GM18870 (cell line): ENCODE results near the gene GABRR3.
A peak's percentile ranks its signal among the peaks of the same experiment; 100 is the strongest.

Source experiments
- ATAC-seq: cut with Tn5 transposase; IDR thresholded peaks from one replicate; pipeline ENCODE4 v1.9.1; 2021; ENCODE audit warnings: moderate library complexity; ENCODE audit not compliant: unreplicated experiment

The GABRR3 gene

DNA sequence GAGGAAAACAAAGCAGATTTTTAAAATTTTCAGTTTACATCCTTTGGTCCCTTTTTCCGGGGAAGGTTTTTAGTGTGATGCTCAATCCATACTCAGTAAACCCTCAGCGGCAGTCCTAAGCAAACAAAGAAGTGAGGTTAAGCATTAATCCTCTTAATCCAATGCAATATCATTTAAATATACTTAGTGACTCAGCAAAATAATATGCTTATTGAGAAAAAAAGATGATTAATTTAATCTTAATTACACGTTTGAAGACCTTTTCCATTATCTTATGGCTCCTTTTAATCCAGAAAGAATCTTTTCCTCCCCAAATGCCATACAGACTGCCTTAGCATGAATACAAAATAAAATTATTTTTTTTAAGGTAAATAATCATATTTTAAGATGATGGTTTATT is at the start of gene GABRR3:
Gene GABRR3, minus strand, starts transcription at position 108 of the 400 bp plus-strand sequence. CDS start 328 bp downstream, outside the sequence.
- no peak for ATAC-seq

DNA sequence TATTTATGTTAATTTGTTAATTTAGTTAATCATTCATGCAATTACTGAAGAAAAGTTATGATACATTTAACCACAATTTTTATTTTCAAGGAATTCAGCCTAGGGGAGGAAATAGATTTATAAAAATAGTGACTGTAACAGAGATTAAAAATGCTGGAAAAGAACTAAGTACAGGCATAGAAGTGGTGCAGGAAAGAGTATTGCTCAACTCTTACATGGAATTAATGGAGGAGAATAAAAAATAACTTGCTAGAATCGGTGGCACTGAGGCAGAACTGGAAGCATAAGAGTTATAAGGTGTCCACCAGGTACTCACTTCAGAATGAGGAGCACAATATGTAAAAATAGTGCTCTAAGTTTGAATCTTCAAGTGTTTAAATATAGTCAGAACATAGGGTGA is 38.4 kb upstream of the GABRR3 start:
- no peak for ATAC-seq

DNA sequence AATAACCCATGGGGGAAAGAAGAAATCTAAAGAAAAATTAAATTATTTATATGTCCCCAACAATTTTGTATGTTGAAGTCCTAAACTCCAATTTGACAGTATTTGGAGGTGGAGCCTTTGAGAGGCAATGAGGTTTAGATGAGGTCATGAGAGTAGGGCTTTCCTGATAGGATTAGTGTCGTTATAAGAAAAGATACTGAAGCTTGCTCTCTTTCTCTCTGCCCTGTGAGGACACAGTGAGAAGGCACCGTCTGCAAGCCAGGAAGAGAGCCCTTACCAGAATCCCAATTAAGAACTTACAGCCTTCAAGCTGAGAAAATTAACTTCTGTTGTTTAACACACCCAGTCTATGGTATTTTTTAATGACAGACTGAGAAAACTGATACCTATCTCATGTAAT is 35.7 kb upstream of the GABRR3 start:
- ATAC-seq = no peak

DNA sequence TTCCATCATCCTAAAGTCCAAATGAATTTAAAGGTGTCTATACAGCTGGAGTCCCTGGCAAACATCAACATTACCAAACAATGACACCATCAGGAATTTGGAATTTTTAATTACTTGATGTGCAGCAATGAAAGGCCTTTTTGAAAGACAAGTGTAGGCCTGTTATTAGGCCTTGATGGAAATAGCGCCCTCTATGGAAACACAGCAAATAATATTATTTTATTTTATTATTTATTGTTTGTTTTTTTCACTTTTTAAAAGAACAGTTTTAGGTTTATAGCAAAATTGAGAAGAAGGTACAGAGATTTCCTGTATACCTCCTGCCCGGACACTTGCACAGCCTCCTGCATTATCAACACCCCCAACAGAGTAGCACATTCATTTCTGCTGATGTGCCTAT is 33.7 kb upstream of the GABRR3 start:
- no peak for ATAC-seq

DNA sequence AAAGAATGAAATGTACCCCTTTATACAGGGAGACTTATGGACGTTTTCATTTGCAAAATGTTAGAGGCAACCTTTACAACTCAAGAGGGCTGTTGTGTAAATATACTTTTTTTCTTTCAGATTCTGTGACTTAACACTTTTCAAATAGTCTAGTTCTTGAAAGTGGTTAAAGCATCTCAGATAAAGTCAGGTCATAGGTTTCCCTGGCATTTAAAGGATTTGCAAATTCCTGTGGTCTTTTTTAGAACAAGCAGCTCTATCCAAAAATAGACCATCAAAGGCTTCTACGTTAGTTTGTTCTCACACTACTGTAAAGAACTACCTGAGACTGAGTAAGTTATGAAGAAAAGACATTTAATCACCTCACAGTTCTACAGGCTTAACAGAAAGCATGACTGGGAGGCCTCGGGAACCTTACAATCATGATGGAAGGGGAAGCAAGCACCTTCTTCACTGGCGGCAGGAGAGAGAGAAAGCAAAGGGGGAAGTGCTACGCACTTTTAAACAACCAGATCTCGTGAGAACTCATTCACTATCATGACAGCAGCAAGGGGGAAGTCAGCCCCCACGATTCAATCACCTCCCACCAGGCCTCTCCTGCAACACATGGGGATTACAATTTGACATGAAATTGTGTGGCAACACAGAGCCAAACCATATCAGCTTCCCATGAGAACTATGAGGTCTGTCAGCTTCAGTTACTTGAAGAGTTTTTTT is 23.3 kb upstream of the GABRR3 start:
- no peak for ATAC-seq

DNA sequence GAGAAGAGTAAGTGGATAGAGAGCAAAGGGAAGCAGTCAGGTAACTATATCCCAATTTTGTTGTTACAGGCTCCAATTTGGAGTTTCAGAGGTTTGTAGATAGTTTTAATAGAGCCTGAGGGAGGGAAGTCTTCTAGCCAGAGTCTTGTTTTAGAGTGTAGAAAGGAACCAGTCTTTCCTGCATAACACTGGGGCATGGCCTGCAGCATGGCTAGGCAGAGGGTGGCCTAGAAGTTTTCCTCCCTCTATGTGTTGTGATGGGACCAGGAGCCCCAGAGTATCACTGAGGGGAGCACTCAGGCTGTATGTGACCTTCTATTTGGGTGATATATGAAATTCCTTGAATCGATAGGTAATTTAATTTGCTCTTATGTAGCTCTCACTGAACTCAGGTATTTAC is 22.5 kb upstream of the GABRR3 start:
- no peak for ATAC-seq

DNA sequence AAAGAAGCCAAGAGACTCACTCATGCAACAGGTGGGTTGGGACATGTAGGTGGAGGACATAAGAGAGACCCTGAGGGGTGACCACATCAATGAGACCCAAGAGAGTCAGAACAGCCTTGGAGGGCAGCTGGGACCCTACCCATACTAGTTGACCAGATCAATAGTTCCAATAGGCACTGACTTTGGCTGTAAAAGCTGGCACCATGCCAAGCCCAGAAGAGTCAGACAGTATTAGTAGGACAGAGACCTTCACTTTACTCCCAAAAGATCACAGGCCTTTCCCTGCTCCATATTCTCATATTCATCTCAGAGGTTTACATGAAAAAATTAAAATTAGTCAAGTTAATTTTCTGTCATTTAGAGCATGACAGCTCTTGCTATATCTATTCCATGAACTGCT is 20.9 kb upstream of the GABRR3 start:
- no peak for ATAC-seq

DNA sequence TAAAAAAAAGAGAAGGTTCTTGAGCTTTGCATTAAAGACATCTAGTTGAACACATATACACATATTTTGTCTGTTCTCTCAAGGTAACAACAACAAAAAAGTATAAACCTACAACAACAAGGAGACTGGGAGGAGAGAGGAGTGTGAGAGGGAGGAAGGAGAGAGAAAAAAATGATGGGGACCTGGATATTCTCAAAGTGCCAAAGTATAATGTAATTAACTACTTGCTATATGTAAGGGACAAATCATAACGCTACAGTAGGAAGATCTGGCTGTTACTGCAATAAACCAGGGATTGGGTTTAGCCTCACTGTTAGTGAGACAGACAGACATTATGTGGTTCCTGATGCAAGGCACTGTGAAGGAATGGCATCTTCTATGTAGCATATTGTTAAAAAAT is 14.2 kb upstream of the GABRR3 start:
- ATAC-seq = no peak

DNA sequence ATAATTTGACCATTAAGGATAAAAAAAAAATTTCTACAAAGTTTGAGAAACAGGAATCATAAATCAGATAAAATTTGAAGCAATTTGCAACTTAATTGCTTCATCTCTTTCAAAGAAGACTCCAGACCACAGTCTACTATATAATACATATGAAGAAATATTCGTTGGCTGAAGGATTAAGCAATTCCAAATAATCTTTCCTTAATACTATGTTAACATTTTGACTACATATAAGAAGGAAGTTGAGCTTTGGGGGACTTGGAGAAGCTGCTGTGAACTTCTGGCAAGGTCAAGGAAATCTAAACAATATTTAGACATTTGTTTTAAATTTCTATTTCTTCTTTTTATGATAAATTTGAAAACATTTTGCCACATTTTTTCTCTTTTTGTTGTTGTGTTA is 13.5 kb upstream of the GABRR3 start:
- ATAC-seq = no peak

DNA sequence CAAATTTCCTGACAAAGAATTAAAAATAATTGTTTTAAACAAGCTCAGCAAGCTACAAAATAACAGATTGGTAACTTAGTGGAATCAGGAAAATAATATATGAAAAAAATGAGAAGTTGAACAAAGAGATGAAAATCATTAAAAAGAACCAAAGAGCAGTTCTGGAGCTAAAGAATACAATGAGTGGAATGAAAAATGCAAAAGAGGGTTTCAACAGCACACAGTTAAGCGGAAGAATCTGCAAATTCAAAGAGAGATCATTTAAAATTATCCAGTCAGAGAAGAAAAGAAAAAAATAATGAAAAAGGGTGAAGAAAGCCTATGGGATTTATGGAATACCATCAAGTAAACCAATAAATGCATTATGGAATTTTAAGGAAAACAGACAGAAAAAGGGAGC is 6.2 kb upstream of the GABRR3 start:
- ATAC-seq = no peak

DNA sequence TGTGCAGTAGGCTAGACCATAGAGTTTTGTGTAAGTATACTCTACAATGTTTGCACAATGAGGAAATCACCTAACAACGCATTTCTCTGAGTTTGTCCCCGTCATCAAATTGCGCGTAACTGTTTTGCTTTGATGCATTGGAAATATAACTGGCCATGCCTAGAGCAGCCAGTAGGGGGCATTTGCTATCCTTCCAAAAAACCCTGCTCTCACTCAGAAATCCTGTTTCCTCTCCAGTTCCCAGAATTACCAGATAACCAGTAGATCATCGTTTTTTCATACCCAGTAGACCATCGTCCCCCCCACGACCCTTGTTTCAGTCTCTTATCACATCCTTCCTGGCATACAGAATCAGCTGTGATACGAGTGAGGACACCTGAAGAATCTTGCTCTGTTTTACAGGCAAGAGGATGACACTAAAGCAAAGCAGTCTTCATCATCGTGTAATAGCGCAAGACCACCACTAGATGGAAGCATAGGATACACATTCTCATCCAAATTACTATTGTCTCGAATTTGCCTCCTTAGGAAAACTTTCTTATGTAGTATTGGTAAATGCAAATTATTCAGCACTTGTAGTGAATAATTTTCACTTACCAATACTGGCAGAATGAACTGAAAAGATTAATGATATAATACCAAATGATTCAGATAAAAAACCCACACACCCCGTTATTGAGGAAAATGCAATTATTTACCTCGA is 4.4 kb upstream of the GABRR3 start:
- ATAC-seq = peak; percentile 93

DNA sequence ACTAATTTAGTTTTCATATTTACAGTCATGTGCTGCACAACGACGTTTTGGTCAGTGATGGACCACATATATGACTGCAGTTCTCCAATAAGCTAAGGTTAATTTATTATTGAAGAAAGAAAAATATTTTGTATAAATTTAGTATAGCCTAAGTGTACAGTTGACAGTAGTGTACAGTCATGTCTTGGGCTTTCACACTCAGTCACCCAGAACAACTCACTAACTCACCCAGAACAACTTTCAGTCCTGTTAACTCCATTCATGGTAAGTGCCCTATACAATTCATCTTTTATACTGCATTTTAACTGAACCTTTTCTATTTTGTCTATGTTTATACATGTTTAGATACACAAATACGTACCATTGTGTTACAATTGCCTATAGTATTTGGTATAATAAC is 3.8 kb upstream of the GABRR3 start:
- ATAC-seq = peak; percentile 5

DNA sequence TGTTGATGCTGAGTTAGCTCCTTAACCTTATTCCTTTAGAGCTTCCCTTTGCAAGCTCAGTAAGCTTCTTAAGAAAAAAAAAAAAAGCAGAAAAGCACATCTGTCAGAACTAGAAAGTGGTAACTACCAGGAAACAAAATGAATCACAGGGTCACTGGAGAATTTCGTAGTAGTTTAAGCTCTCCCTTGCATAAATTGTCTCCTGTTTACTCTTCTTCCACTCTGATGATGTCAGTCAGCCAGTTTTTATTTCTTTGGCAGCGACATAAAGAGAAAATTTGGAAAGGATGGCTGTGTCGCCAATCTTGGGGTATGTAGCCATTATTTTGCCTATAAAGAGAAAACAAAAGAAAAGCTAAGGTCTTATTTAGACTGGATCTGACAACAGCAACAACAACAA is 3.2 kb upstream of the GABRR3 start:
- no peak for ATAC-seq

DNA sequence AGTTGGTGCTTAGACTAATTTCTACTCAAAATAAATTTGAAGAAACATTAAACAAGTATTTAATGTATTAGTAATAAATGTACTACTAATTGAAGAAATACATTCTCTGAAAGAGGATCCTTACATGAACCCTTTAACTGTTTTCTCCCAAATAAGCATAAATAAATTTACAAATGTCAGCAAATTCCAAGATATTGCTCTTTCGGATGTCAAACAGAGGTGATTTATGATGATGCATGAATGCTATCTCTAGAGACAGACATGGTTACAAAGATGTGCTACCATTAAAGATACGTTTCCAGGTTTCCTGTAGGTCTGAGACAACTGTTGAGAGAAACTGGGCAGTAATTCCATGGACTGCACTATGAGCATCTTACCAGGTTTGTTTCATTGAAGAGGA is 629 bp downstream of the GABRR3 start:
- ATAC-seq = no peak

DNA sequence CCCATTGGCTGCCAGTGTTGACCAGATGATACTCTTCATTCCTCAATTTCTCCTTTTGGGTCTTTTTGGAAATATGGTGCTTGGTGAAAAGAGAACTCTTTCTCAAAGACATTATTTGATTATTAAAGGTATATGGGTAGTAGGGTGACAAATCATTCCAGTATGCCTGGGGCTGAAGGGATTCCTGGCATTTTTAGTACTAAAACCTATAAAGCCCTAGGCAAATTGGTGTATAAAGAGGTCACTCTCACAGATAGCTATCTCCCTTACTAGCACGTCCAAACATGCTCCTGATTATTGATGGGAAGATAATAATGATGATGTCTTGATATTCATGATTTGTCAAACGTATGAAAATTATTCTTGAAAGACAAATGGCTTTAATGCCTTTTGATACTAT is 1.1 kb downstream of the GABRR3 start:
- ATAC-seq = no peak

DNA sequence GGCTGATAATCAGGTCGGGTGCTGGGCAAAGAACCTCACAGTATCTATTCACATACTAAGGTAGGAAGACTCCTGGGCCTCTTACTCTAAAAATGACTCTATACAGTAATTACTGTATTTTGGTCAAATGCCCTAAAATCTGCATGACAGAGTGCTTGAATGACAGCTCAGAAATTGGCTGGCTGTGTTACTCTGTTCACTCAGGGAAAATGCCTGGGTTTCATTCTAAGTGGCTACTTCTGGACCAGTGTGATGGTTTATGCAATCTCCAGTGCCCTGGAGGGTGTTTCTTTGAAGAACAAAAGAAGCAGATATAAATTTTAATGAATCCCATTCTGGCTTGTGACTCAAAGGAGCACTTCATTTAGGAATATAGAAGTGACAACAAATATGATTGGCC is 2.2 kb downstream of the GABRR3 start:
- no peak for ATAC-seq

DNA sequence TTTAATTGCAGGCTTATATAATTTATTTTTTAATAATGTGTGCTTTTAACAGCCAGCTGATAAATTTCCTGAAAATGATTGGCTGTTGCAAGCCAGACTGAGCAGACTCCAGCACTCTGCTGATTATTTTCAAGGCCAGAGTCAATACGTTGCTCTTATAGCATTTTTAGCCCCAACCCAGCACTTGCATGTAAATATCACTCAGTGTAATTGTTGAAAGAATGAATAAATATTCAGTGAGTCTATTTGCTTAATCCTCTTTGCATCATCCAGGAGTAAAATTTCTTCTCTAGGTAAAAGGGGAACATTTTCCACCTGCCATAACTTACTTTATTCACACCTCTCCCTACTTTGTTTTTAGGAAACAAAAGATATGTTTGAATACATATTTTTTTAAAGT is 2.9 kb downstream of the GABRR3 start:
- no peak for ATAC-seq

DNA sequence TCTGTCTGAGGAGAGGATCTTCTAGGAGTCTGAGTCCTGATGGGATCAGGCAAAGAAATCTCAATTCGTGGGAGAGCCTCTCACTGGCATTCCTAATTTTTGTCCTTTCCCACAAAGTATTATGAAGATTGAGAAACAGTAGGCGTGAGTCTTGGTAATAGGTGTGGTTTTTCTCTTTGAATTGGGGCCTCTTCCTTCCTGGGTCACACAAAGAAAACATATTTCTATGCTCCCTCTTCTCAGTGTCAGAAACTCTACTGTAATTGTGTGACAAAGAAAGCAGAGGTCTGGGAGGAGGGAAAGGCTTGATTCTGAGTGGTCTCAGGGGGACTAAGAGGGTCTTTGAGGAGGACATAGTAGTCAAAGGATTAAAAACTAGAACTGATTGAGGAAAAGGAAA is 6.0 kb downstream of the GABRR3 start:
- ATAC-seq = no peak

DNA sequence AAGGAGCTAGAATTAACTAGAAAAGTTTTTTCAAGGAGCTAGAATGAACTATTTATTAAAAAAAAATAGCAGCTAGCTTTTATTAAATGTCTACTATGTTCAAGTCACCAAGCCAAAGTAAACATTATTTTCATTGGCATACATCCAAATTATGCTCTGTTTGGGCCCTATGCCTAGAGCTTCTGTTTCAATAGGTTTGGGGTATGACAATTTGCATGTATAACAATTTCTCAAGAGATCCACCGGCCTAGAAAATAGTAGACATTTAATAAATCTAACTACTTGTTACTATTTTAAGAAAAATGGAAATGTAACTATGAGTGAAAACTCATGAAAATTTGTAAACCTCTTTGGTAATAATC is 8.0 kb downstream of the GABRR3 start:
- ATAC-seq = peak; percentile 36

DNA sequence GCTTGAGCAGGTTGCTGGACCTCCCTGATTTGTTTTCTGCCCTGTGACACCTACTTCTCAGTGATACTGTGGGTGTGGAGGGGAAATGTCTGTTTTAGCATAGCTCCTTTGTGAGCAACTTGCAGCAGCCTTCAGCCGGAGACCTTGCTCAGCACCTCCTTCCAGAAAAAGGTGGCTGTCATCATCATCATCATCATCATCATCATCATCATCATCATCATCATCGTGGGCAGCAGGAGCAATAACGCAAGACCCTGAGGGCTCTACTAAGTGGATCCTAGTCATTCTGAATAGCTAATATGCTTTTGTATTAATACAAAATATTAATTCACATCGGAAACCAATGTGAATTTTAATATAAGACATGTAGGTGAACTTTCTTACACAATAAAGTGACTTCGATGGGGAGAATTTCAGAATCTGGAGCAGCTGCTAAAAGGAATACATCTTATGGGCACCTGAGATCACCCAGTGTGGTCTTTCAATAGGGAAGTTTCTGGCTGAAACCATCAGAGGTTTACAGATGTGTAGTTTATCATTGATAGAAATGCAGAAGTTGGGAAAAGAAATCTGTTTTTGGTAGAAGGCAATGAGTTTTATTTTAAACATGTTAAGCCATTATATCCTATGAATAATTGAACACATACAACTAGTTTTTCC is 8.6 kb downstream of the GABRR3 start:
- ATAC-seq = peak; percentile 63

DNA sequence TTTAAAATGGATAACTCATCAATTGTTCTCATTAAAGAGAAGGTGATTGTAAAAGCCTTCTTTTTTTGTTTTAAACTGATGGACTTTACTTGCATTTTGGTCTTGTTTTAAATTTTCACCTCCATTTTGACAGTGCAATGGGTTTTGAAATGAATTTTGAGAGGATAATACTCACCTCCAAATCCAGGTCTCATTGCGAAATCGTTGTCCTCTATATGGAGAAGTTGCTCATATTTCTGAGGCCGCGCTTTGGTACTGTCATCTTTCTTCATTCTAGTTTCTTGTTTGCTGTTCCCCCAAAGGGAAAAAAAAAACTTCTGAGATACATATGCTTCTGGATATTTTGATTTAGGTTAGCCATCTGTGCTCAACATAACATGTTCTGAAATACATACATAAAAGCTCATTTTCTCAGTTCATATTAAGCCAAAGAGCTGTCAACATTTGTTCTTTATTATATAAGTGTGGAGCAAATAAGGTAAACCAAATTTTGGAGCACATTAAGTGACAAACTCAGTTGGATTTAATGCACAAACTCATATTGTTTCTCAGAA is 9.6 kb downstream of the GABRR3 start:
- ATAC-seq = no peak
